GM10847 (cell line): Measurements from ENCODE around the gene CDH23.

Source experiments
- POLR2A ChIP-seq: IDR thresholded peaks from 2 replicates; pipeline ENCODE4 v1.6.1; 2011; ENCODE audit not compliant: insufficient read length; ENCODE audit errors: extremely low read depth

CDH23 gene

GRCh38 chr10:71483885-71484751, 87.4 kb downstream of the CDH23 start:
- no peak for TF ChIP-seq POLR2A

- no peak for TF ChIP-seq POLR2A
Observed at GRCh38 chr10:71486484-71487114, 89.9 kb downstream of the CDH23 start.

- no peak for TF ChIP-seq POLR2A
Observed at GRCh38 chr10:71487726-71488125, 91.0 kb downstream of the CDH23 start.

- TF ChIP-seq POLR2A, result no peak
Observed at GRCh38 chr10:71489077-71489476, 92.4 kb downstream of the CDH23 start.

GRCh38 chr10:71492872-71493271, 96.2 kb downstream of the CDH23 start:
- TF ChIP-seq POLR2A, result no peak

GRCh38 chr10:71493741-71494140, 97.0 kb downstream of the CDH23 start:
- TF ChIP-seq POLR2A, result no peak

- no peak for TF ChIP-seq POLR2A
Observed at GRCh38 chr10:71494476-71494875, 97.8 kb downstream of the CDH23 start.

GRCh38 chr10:71494980-71495381, 98.3 kb downstream of the CDH23 start:
- TF ChIP-seq POLR2A, result no peak

GRCh38 chr10:71496927-71497762, 100.4 kb downstream of the CDH23 start:
- no peak for TF ChIP-seq POLR2A

- no peak for TF ChIP-seq POLR2A
Observed at GRCh38 chr10:71497763-71498326, 101.1 kb downstream of the CDH23 start.

GRCh38 chr10:71501402-71501801, 104.7 kb downstream of the CDH23 start:
- TF ChIP-seq POLR2A, result no peak

- no peak for TF ChIP-seq POLR2A
Observed at GRCh38 chr10:71502190-71502589, 105.5 kb downstream of the CDH23 start.

GRCh38 chr10:71502851-71503250, 106.1 kb downstream of the CDH23 start:
- no peak for TF ChIP-seq POLR2A

GRCh38 chr10:71504168-71504567, 107.4 kb downstream of the CDH23 start:
- no peak for TF ChIP-seq POLR2A

- no peak for TF ChIP-seq POLR2A
Observed at GRCh38 chr10:71504570-71504969, 107.8 kb downstream of the CDH23 start.

GRCh38 chr10:71505862-71506261, 109.1 kb downstream of the CDH23 start:
- TF ChIP-seq POLR2A, result no peak

- TF ChIP-seq POLR2A, result no peak
Observed at GRCh38 chr10:71509444-71509843, 112.7 kb downstream of the CDH23 start.
